ENCODE results near the gene RHOV.
A peak's percentile ranks its signal among the peaks of the same experiment; 100 is the strongest.

The RHOV gene

GRCh38 chr15:40873694-40874561 is at the start of gene RHOV:
Gene RHOV (minus strand): TSS chr15:40874234. CDS start chr15:40874139, 95 bp downstream.
- in situ Hi-C loops (cut with MboI; ENCODE audit: low sequenced_read_pairs) = no loop called here
- H3K4me3 ChIP-seq = peak within 1 kb of the TSS; percentile 49
- no peaks in the 10 kb centered on the region for H3K27me3 ChIP-seq (ENCODE audit: low read depth)
- H3K9me3 ChIP-seq = no peaks in the 10 kb centered on the region
- no peaks in the 10 kb centered on the region; the same call in 1 of the 2 replicates for H3K4me1 ChIP-seq
- DNase-seq (ENCODE audit: low spot score in 2 of 2) = peak; percentile 86 to 94
- H3K36me3 ChIP-seq (replicated peaks) = no peaks in the 10 kb centered on the region

GRCh38 chr15:40923551-40923950 is 49.5 kb upstream of the RHOV start:
- Histone ChIP-seq H3K4me1 (peaks cover under 1% of the 10 kb centered on the region; the same call in 1 of the 2 replicates), H3K36me3 (replicated peaks) (no peaks in the 10 kb centered on the region), H3K27me3 (ENCODE audit: low read depth) (no peaks in the 10 kb centered on the region), H3K4me3 (no peak overlapping the region), H3K9me3 (no peaks in the 10 kb centered on the region)
- DNase-seq (ENCODE audit: low spot score in 2 of 2) = no peak
- in situ Hi-C loops (cut with MboI; ENCODE audit: low sequenced_read_pairs) = no loop called here

- H3K4me1 ChIP-seq = no peaks in the 10 kb centered on the region
- DNase-seq (ENCODE audit: low spot score in 2 of 2) = no peak
- no peak overlapping the region for H3K4me3 ChIP-seq
- H3K36me3 ChIP-seq (replicated peaks) = no peaks in the 10 kb centered on the region
- H3K27me3 ChIP-seq (ENCODE audit: low read depth) = no peaks in the 10 kb centered on the region
- H3K9me3 ChIP-seq = no peaks in the 10 kb centered on the region
- in situ Hi-C loops (cut with MboI; ENCODE audit: low sequenced_read_pairs) = no loop called here
Measured at GRCh38 chr15:40922608-40923005, 48.6 kb upstream of the RHOV start.

GRCh38 chr15:40921949-40922607 is 48.0 kb upstream of the RHOV start:
- Histone ChIP-seq H3K36me3 (replicated peaks) (no peaks in the 10 kb centered on the region), H3K4me3 (no peak overlapping the region), H3K27me3 (ENCODE audit: low read depth) (no peaks in the 10 kb centered on the region), H3K9me3 (no peaks in the 10 kb centered on the region), H3K4me1 (no peaks in the 10 kb centered on the region)
- no peak for DNase-seq (ENCODE audit: low spot score in 2 of 2)
- in situ Hi-C loops (cut with MboI; ENCODE audit: low sequenced_read_pairs) = no loop called here

- Histone ChIP-seq H3K4me1 (no peaks in the 10 kb centered on the region), H3K9me3 (no peaks in the 10 kb centered on the region), H3K4me3 (no peak overlapping the region), H3K27me3 (ENCODE audit: low read depth) (no peaks in the 10 kb centered on the region), H3K36me3 (replicated peaks) (no peaks in the 10 kb centered on the region)
- no peak for DNase-seq (ENCODE audit: low spot score in 2 of 2)
- in situ Hi-C loops (cut with MboI; ENCODE audit: low sequenced_read_pairs) = no loop called here
Measured at GRCh38 chr15:40918799-40919392, 44.9 kb upstream of the RHOV start.

- in situ Hi-C loops (cut with MboI; ENCODE audit: low sequenced_read_pairs) = no loop called here
- DNase-seq (ENCODE audit: low spot score in 2 of 2) = no peak
- no peak overlapping the region for H3K4me3 ChIP-seq
- no peaks in the 10 kb centered on the region for H3K4me1 ChIP-seq
- no peaks in the 10 kb centered on the region for H3K27me3 ChIP-seq (ENCODE audit: low read depth)
- no peaks in the 10 kb centered on the region for H3K9me3 ChIP-seq
- no peaks in the 10 kb centered on the region for H3K36me3 ChIP-seq (replicated peaks)
Measured at GRCh38 chr15:40918146-40918798, 44.2 kb upstream of the RHOV start.

GRCh38 chr15:40917585-40917984 is 43.6 kb upstream of the RHOV start:
- Histone ChIP-seq H3K9me3 (no peaks in the 10 kb centered on the region), H3K36me3 (replicated peaks) (no peaks in the 10 kb centered on the region), H3K4me1 (no peaks in the 10 kb centered on the region), H3K27me3 (ENCODE audit: low read depth) (no peaks in the 10 kb centered on the region), H3K4me3 (no peak overlapping the region)
- in situ Hi-C loops (cut with MboI; ENCODE audit: low sequenced_read_pairs) = no loop called here
- no peak for DNase-seq (ENCODE audit: low spot score in 2 of 2)

- Histone ChIP-seq H3K4me1 (no peaks in the 10 kb centered on the region), H3K27me3 (ENCODE audit: low read depth) (no peaks in the 10 kb centered on the region), H3K4me3 (no peak overlapping the region), H3K36me3 (replicated peaks) (no peaks in the 10 kb centered on the region), H3K9me3 (no peaks in the 10 kb centered on the region)
- DNase-seq (ENCODE audit: low spot score in 2 of 2) = no peak
- in situ Hi-C loops (cut with MboI; ENCODE audit: low sequenced_read_pairs) = no loop called here
Measured at GRCh38 chr15:40915679-40916078, 41.6 kb upstream of the RHOV start.

- no peak for DNase-seq (ENCODE audit: low spot score in 2 of 2)
- Histone ChIP-seq H3K9me3 (no peaks in the 10 kb centered on the region), H3K36me3 (replicated peaks) (no peaks in the 10 kb centered on the region), H3K4me3 (no peak overlapping the region), H3K27me3 (ENCODE audit: low read depth) (no peaks in the 10 kb centered on the region), H3K4me1 (no peaks in the 10 kb centered on the region)
- in situ Hi-C loops (cut with MboI; ENCODE audit: low sequenced_read_pairs) = no loop called here
Measured at GRCh38 chr15:40915116-40915661, 41.2 kb upstream of the RHOV start.

- no peaks in the 10 kb centered on the region for H3K27me3 ChIP-seq (ENCODE audit: low read depth)
Measured at GRCh38 chr15:40914486-40914885, 40.5 kb upstream of the RHOV start.

GRCh38 chr15:40914013-40914412 is 40.0 kb upstream of the RHOV start:
- H3K4me3 ChIP-seq = no peak overlapping the region
- H3K36me3 ChIP-seq (replicated peaks) = no peaks in the 10 kb centered on the region
- no peaks in the 10 kb centered on the region for H3K4me1 ChIP-seq
- H3K27me3 ChIP-seq (ENCODE audit: low read depth) = no peaks in the 10 kb centered on the region
- DNase-seq (ENCODE audit: low spot score in 2 of 2) = no peak
- in situ Hi-C loops (cut with MboI; ENCODE audit: low sequenced_read_pairs) = no loop called here
- no peaks in the 10 kb centered on the region for H3K9me3 ChIP-seq

More at GRCh38 chr15:40914486-40914885, 40.5 kb upstream of the RHOV start:
- no peaks in the 10 kb centered on the region for H3K36me3 ChIP-seq (replicated peaks)
- in situ Hi-C loops (cut with MboI; ENCODE audit: low sequenced_read_pairs) = no loop called here
- peak; percentile 12 to 39 for DNase-seq (ENCODE audit: low spot score in 2 of 2)
- no peak overlapping the region for H3K4me3 ChIP-seq
- H3K9me3 ChIP-seq = no peaks in the 10 kb centered on the region
- H3K4me1 ChIP-seq = no peaks in the 10 kb centered on the region

GRCh38 chr15:40912478-40912877 is 38.4 kb upstream of the RHOV start:
- Histone ChIP-seq H3K4me1 (no peaks in the 10 kb centered on the region), H3K36me3 (replicated peaks) (no peaks in the 10 kb centered on the region), H3K27me3 (ENCODE audit: low read depth) (no peaks in the 10 kb centered on the region), H3K4me3 (no peak overlapping the region), H3K9me3 (no peaks in the 10 kb centered on the region)
- DNase-seq (ENCODE audit: low spot score in 2 of 2) = no peak
- in situ Hi-C loops (cut with MboI; ENCODE audit: low sequenced_read_pairs) = no loop called here

GRCh38 chr15:40911693-40912092 is 37.7 kb upstream of the RHOV start:
- no peak overlapping the region for H3K4me3 ChIP-seq
- H3K4me1 ChIP-seq = peaks cover 3% of the 10 kb centered on the region
- in situ Hi-C loops (cut with MboI; ENCODE audit: low sequenced_read_pairs) = no loop called here
- no peak for DNase-seq (ENCODE audit: low spot score in 2 of 2)
- H3K27me3 ChIP-seq (ENCODE audit: low read depth) = no peaks in the 10 kb centered on the region
- H3K36me3 ChIP-seq (replicated peaks) = no peaks in the 10 kb centered on the region
- no peaks in the 10 kb centered on the region for H3K9me3 ChIP-seq

Measured in HAP-1 (cell line).